ENCODE data around the gene PPP2R3B. TPM values are rescaled to one million over a fixed set of nuclear protein-coding genes. Genes with fewer than 3 reads are reported as not detected.

Gene PPP2R3B
- total and polyA plus RNA-seq, 3 donors from 2014 or later = 28.3 to 108 (median 89.6) TPM

- no peaks in the 10 kb centered on the region for H3K27me3 ChIP-seq
- DNase-seq = peak; percentile 52
- H3K27ac ChIP-seq = no peak overlapping the region
- whole genome bisulfite sequencing, 2 donors = 69 to 77% methylated on average over 20 to 38 of the region's 38 CpGs
- TF ChIP-seq POLR2A (IDR thresholded peaks at IDR 0.05) = no peak
- TF ChIP-seq, protein P1, sequence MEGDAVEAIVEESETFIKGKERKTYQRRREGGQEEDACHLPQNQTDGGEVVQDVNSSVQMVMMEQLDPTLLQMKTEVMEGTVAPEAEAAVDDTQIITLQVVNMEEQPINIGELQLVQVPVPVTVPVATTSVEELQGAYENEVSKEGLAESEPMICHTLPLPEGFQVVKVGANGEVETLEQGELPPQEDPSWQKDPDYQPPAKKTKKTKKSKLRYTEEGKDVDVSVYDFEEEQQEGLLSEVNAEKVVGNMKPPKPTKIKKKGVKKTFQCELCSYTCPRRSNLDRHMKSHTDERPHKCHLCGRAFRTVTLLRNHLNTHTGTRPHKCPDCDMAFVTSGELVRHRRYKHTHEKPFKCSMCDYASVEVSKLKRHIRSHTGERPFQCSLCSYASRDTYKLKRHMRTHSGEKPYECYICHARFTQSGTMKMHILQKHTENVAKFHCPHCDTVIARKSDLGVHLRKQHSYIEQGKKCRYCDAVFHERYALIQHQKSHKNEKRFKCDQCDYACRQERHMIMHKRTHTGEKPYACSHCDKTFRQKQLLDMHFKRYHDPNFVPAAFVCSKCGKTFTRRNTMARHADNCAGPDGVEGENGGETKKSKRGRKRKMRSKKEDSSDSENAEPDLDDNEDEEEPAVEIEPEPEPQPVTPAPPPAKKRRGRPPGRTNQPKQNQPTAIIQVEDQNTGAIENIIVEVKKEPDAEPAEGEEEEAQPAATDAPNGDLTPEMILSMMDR (IDR thresholded peaks at IDR 0.05) = no peak
- no peak overlapping the region for H3K4me3 ChIP-seq
- H3K4me1 ChIP-seq = peaks cover 13% of the 10 kb centered on the region
- H3K36me3 ChIP-seq (ENCODE audit: low read depth, missing control alignments) = no peaks in the 10 kb centered on the region
- intact Hi-C loops (cut with DNase I; ENCODE audit: low total_unique reads) = no loop called here
- no peaks in the 10 kb centered on the region for H3K9me3 ChIP-seq
Observed at GRCh38 chrX:323721-324628, 62.7 kb downstream of the PPP2R3B start.

DNA sequence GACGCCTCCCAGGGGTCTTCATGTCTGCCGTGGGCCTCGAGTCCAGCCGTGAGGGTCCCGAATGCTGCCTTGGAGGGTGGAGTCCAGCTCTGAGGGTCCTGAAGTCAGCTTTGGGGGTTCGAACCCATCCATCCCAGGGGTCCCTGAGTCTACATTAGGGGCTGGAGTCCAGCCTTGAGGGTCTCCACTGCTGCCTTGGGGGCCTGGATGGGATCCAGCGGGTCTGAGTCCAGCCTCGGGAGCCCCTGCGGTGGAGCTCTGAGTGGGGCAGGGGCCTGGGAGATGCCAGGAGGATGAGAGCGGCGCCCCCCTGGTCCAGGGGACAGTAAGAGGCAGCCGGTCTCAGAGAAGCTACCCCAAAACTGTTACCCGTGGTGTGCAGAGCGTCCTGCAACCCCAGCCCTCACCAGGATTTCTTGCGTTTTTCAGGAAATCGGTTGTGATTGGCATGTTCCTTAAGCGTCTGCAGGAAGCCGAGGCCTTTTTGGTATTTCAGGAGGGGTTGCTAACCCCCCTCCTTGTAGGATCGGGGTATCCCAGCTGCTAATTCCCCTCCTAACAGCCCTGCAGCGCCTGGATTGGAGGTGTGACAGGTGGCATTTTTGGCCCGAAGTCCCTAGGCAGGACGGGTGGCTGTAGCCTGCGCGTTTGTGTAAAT lies 66.5 kb downstream of the PPP2R3B start:
- H3K9me3 ChIP-seq = no peaks in the 10 kb centered on the region
- H3K36me3 ChIP-seq (ENCODE audit: low read depth, missing control alignments) = no peaks in the 10 kb centered on the region
- H3K27ac ChIP-seq = no peak overlapping the region
- no peaks in the 10 kb centered on the region for H3K27me3 ChIP-seq
- TF ChIP-seq POLR2A (IDR thresholded peaks at IDR 0.05) = no peak
- TF ChIP-seq, protein P1 (IDR thresholded peaks at IDR 0.05) = no peak
- DNase-seq = no peak
- intact Hi-C loops (cut with DNase I; ENCODE audit: low total_unique reads) = no loop called here
- peaks cover 17% of the 10 kb centered on the region for H3K4me1 ChIP-seq
- 5 to 16% methylated on average over 7 to 20 of the region's 24 CpGs for WGBS, 2 donors
- peak overlapping the region; percentile 79 to 84 for H3K4me3 ChIP-seq

GRCh38 chrX:319579-320125 lies 67.1 kb downstream of the PPP2R3B start:
- intact Hi-C loops (cut with DNase I; ENCODE audit: low total_unique reads) = no loop called here
- Histone ChIP-seq H3K27me3 (no peaks in the 10 kb centered on the region), H3K36me3 (ENCODE audit: low read depth, missing control alignments) (no peaks in the 10 kb centered on the region), H3K9me3 (no peaks in the 10 kb centered on the region), H3K27ac (peak overlapping the region; percentile 62 to 88), H3K4me1 (peaks cover 17% of the 10 kb centered on the region), H3K4me3 (peak overlapping the region; percentile 79 to 84)
- no peak for TF ChIP-seq POLR2A (IDR thresholded peaks at IDR 0.05)
- TF ChIP-seq, protein P1 (IDR thresholded peaks at IDR 0.05) = no peak
- no peak for DNase-seq
- 2% methylated on average over 39 of the region's 41 CpGs; no CpG with 5 or more reads in 1 of the 2 donors for WGBS, 2 donors

- H3K36me3 ChIP-seq (ENCODE audit: low read depth, missing control alignments) = no peaks in the 10 kb centered on the region
- H3K4me1 ChIP-seq = peaks cover 17% of the 10 kb centered on the region
- peak within 1 kb of the TSS; percentile 88 to 97 for H3K27ac ChIP-seq
- intact Hi-C loops (cut with DNase I; ENCODE audit: low total_unique reads) = no loop called here
- TF ChIP-seq POLR2A (IDR thresholded peaks at IDR 0.05) = peak; percentile 6
- TF ChIP-seq, protein P1 (IDR thresholded peaks at IDR 0.05) = peak in 1 of 3 experiments; percentile 32
- 1% methylated on average over 74 of the region's 97 CpGs; no CpG with 5 or more reads in 1 of the 2 donors for WGBS, 2 donors
- peak; percentile 100 for DNase-seq
- H3K27me3 ChIP-seq = no peaks in the 10 kb centered on the region
- peak within 1 kb of the TSS; percentile 79 to 93 for H3K4me3 ChIP-seq
- no peaks in the 10 kb centered on the region for H3K9me3 ChIP-seq
Observed at GRCh38 chrX:318739-319578, 67.7 kb downstream of the PPP2R3B start, which contains the start of gene GTPBP6. TSS of gene GTPBP6 (minus strand) at chrX:318796. CDS start at chrX:318787, 9 bp downstream.

Measured in testis (tissue), 3 donors.